ES-I3 (cell line): Measurements from ENCODE around the gene CDK18.

Experiments used
- H3K36me3 ChIP-seq: 2 replicates; pipeline ENCODE4 v1.6.1; 2013; ENCODE audit warnings: mild to moderate bottlenecking, low read length, control low read depth, moderate library complexity; ENCODE audit not compliant: insufficient read depth
- H3K4me1 ChIP-seq: 2 replicates; pipeline ENCODE4 v1.6.1; 2013; ENCODE audit warnings: mild to moderate bottlenecking, control low read depth, low read length; ENCODE audit not compliant: insufficient read depth
- H3K9ac ChIP-seq: 2 replicates; pipeline ENCODE4 v1.6.1; 2013; ENCODE audit warnings: low read depth, mild to moderate bottlenecking, low read length, moderate library complexity
- H3K9me3 ChIP-seq: 2 replicates; pipeline ENCODE4 v1.6.1; 2013; ENCODE audit warnings: mild to moderate bottlenecking, low read length, moderate library complexity; ENCODE audit not compliant: control insufficient read depth, insufficient read depth

The CDK18 gene

GRCh38 chr1:205579711-205580110 is 75.2 kb downstream of the CDK18 start:
- no peaks in the 10 kb centered on the region for H3K36me3 ChIP-seq
- H3K4me1 ChIP-seq = peaks cover 17% of the 10 kb centered on the region; the same call in 1 of the 2 replicates
- no peaks in the 10 kb centered on the region for H3K9me3 ChIP-seq
- H3K9ac ChIP-seq = no peak overlapping the region

DNA sequence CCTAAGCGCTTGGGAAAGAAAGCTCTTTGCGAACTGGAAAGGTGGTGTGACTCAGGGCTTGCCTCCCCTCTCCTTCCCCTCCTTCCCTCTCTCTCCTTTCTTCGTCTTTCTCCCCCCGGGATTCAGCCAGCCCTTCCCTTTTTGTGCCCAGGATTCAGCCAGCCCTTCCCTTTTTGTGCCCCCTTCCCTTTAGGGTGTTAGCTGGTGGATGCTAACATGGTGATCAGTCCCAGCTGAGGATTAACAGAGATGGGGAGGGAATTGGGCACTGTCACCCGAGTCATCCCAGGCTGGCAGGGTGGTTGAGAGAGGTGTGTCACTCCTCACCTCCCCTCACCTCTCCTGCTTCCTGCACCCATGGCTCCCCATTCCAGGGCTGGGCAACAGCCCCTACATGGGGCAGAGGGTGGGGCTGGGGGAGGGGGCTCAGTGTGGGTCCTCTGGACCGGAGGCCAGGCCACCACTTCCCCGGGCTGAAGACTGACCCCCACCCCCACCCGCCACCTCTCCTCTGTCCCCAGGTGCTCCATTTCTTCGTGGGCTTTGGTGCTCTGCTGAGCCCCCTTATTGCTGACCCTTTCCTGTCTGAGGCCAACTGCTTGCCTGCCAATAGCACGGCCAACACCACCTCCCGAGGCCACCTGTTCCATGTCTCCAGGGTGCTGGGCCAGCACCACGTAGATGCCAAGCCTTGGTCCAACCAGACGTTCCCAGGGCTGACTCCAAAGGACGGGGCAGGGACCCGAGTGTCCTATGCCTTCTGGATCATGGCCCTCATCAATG is 75.9 kb downstream of the CDK18 start:
- Histone ChIP-seq H3K36me3 (no peaks in the 10 kb centered on the region), H3K9me3 (no peaks in the 10 kb centered on the region), H3K9ac (no peak overlapping the region), H3K4me1 (peaks cover 17% of the 10 kb centered on the region; the same call in 1 of the 2 replicates)

DNA sequence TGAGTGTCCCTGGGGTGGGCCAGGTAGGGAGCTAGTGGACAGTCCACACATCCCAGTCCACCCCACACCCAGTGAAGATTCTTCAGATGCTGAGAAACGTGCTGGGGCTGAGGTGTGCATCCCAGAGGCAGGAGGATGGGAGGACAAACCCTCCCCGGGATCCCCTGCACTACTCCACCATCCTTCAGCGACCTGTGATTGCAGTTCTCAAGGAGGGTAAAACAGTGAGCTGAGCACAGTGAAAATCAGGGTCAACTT is 76.4 kb downstream of the CDK18 start:
- Histone ChIP-seq H3K9ac (no peak overlapping the region), H3K4me1 (peaks cover 17% of the 10 kb centered on the region; the same call in 1 of the 2 replicates), H3K9me3 (no peaks in the 10 kb centered on the region)

DNA sequence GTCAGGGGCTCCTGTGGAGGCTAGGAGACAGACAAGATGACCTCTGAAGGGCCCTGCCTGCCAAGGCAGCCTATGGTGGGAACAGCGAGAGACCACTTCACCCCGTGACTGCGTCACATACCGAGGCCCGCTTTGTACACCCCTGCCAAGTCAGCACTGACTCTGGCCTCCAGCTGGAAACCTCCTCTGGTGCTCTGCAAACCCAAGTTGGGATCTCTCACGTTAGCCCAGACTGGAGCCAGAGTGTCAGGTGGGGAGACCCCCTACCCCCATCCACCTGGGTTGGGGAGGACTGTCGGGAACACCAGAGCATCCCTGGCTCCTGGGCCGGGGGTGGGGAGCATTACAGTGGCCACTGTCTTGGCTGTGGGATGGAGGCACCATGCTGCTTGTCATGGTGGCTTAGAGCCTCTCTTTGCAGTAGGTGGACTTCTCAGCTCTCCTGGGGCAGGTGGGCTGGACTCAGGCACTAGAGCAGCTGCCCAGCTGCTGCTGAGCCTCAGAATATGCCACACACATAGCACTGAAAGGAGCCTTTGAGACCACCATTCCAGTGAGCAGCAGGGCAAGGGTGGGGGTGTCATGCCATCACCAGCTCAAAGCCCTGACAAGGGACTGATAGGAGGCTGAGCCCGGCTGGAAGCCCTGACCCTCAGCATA is 77.0 kb downstream of the CDK18 start:
- no peaks in the 10 kb centered on the region for H3K9me3 ChIP-seq
- H3K9ac ChIP-seq = no peak overlapping the region
- peaks cover 17% of the 10 kb centered on the region; the same call in 1 of the 2 replicates for H3K4me1 ChIP-seq
- no peaks in the 10 kb centered on the region for H3K36me3 ChIP-seq

More for the DNA sequence above, 76.4 kb downstream of the CDK18 start:
- H3K36me3 ChIP-seq = no peaks in the 10 kb centered on the region

DNA sequence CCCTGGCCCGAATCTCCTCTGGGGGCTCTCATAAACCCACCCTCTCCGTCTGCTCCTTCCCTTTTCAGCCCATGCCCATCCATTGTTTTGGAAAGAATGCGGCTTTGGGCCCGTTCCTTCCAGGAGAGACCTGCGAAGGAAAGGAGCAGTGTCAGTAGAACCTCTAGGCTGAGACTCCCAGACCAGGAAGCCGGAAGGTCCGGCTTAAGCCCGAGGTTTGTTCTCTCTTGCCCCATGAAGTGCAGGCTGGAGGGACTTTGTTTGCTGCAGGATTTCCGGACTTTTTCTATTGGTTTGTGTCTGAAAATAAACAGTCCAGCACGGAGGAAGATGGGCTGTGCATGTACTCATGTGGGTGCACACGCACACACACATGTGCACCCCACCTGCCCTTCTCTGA is 77.6 kb downstream of the CDK18 start:
- H3K9ac ChIP-seq = no peak overlapping the region
- H3K36me3 ChIP-seq = no peaks in the 10 kb centered on the region
- H3K9me3 ChIP-seq = no peaks in the 10 kb centered on the region
- peaks cover 17% of the 10 kb centered on the region; the same call in 1 of the 2 replicates for H3K4me1 ChIP-seq
